Stimulated activated CD8-positive, alpha-beta memory T cell treated with anti-CD3 and anti-CD28 coated beads, Interleukin-7, amount 100 ng/mL, for 24 hours (primary cell): ENCODE results near the gene BLVRB.
"Not testable (repeated sequence)": the region's sequence is repeated elsewhere in the genome, so short reads cannot be mapped to it uniquely, and the experiment has no call there.

Source experiments
- DNase-seq: peaks from one replicate; pipeline ENCODE4 v3.0.0-alpha.2; 2020; ENCODE audit warnings: low read depth

The BLVRB gene

GRCh38 chr19:40465557-40466218, at the start of gene BLVRB:
TSS of gene BLVRB (minus strand) at chr19:40465745. CDS start at chr19:40465688, 57 bp downstream.
- peak; percentile 99 for DNase-seq

DNA sequence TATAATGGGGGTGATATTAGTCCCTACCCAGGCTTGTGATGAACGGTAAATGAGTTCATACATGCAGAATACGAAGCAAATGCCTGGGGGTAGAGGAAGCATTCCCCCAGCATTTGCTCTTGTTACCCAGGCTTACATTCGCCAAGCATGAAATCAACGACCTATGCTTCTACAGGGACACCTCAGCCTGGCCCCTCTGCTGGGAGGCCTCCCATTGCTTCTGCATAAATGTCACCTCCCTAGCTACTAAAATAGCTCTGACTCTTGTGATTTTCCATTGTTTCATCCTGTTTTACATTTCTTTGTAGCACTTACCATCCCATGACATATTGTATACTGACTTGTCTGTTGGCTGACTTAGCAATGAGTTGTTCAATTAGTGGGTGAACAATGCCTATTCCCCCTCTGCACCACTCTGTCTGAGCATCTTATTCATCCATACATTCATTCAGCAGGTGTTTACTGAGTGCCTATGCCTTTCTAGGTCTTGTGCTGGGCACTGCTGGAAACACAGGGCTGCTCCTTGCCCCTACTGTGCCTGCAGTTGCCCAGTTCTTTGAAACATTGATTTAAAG, 48.3 kb upstream of the BLVRB start:
- no peak for DNase-seq

GRCh38 chr19:40513345-40513678, 47.8 kb upstream of the BLVRB start:
- no peak for DNase-seq

DNA sequence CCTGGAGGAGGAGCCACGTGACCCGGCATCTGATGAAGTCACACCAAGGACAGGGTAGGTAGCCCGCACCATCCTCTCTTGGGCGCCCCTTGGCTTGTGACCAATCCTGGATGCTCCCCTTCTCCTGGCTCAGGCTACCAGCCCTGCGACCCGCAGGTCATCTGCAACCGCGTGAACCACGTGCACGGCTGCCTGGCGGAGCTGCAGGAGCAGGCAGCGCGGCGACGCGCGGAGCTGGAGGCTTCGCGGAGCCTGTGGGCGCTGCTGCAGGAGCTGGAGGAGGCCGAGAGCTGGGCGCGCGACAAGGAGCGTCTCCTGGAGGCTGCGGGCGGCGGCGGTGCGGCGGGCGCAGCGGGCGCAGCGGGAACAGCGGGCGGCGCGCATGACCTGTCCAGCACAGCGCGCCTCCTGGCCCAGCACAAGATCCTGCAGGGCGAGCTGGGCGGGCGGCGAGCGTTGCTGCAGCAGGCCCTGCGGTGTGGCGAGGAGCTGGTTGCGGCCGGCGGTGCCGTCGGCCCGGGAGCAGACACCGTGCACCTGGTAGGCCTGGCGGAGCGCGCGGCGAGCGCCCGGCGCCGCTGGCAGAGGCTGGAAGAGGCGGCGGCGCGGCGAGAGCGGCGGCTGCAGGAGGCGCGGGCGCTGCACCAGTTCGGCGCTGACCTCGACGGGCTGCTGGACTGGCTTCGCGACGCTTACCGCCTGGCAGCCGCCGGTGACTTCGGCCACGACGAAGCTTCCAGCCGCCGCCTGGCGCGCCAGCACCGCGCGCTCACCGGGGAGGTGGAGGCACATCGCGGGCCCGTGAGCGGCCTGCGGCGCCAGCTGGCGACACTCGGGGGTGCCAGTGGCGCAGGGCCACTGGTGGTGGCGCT, 47.2 kb upstream of the BLVRB start:
- no peak for DNase-seq

DNA sequence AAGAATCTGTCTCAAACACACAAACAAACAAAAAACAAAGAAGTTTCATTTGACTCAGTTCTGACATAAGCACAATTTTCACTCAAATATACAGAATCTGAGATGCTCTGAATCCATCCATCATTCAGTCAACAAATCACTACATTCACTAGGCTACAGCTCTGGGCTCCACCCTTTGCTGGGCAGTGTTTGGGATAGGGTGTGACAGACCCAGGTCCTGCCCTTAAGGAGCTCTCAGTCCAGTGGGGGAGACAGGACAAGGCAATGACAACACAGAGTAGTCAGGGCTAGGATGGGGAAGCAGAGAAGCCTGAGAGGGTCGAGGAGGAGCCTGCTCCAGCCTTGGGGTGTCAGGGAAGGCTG, 46.5 kb upstream of the BLVRB start:
- DNase-seq = no peak

DNA sequence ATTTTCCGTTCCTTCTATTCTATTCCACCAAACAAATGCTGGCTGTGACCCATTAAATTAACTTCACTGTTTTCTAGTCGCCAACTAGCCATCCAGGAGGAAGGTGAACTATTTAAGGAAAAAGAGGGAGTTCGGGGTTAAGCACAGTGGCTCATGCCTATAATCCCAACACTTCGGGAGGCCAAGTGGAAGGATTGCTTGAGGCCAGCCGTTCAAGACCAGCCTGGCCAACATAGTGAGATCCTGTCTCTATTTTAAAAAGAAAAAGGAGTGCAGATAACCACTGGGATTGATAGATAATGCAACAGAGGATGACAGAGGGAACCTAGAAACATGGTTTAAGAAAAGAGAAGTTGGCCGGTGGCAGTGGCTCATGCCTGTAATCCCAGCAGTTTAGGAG, 45.9 kb upstream of the BLVRB start:
- no peak for DNase-seq

DNA sequence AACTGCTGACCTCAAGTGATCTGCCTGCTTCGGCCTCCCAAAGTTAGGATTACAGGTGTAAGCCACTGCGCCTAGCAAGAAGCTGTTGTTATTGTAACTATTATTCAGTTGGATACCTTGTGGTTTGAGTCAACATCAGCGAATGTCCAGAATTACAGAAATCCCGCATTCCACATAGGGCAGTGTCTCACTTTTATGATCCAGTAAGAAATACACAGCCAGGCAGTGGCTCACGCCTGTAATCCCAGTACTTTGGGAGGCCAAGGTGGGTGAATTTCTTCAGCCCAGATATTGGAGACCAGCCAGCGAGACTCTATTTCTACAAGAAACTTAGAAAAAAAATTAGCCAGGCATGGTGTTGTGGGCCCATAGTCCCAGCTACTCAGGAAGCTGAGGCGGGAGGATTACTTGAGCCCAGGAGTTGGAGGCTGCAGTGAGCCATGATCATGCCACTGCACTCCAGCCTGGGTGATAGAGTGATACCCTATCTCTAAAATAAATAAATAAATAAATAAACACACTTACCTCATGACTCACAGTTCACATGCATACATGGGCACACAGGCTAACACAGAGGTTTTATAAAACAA, 45.1 kb upstream of the BLVRB start:
- DNase-seq = no peak

- no peak for DNase-seq
These were observed 43.3 kb upstream of the BLVRB start for GRCh38 chr19:40508739-40509260.

- no peak for DNase-seq
These were observed 42.3 kb upstream of the BLVRB start for GRCh38 chr19:40507892-40508291.

DNA sequence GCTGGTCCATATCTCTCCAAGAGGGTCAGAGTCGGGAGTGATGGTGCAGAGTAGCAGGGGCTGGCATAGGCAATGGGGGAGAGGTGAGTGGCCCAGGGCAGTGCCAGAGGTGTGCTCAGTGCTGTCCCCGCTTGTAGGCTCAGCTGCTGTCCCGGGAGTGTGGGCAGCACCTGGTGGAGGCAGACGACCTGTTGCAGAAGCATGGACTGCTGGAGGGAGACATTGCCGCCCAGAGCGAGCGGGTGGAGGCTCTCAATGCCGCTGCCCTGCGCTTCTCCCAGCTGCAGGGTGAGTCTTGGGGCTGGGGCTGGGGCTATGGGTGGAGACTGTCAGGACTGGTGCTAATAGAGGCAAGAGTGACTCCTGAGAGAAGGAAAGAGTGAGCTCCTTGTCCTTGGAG, 40.6 kb upstream of the BLVRB start:
- DNase-seq = no peak

DNA sequence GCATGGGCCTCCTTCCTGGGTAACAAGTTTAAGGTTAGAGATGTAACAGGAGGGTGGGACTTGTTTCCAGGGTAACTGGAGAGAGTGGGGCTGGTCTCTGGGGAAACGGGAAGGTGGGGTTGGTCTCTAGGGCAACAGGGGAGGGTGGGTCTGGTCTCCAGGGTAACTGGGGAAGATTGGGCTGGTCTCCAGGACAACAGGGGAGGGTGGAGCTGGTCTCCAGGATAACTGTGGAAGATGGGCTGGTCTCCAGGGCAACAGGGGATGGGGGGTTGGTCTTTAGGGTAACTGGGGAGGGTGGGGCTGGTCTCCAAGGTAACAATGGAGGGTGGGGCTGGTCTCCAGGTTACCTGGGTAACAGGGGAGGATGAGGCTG, 37.8 kb upstream of the BLVRB start:
- no peak for DNase-seq

GRCh38 chr19:40502647-40503319, 37.2 kb upstream of the BLVRB start:
- DNase-seq = no peak

GRCh38 chr19:40502081-40502480, 36.5 kb upstream of the BLVRB start:
- DNase-seq = no peak

DNA sequence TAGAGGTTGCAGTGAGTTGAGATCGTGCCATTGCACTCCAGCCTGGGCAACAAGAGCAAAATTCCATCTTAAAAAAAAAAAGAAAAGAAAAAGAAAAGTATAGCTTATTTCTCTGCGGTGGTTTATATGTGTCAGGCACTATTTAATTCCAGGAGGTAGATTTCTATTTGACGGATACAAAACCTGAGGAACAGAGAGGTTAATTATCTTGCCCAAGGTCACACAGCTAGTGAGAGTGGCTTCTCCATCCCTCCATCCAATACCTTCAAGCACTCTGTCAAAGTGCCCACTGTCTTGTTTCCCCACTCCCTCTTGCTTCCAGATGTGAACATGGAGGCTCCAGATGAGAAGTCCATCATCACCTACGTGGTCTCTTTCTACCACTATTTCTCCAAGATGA, 36.1 kb upstream of the BLVRB start:
- DNase-seq = no peak

DNA sequence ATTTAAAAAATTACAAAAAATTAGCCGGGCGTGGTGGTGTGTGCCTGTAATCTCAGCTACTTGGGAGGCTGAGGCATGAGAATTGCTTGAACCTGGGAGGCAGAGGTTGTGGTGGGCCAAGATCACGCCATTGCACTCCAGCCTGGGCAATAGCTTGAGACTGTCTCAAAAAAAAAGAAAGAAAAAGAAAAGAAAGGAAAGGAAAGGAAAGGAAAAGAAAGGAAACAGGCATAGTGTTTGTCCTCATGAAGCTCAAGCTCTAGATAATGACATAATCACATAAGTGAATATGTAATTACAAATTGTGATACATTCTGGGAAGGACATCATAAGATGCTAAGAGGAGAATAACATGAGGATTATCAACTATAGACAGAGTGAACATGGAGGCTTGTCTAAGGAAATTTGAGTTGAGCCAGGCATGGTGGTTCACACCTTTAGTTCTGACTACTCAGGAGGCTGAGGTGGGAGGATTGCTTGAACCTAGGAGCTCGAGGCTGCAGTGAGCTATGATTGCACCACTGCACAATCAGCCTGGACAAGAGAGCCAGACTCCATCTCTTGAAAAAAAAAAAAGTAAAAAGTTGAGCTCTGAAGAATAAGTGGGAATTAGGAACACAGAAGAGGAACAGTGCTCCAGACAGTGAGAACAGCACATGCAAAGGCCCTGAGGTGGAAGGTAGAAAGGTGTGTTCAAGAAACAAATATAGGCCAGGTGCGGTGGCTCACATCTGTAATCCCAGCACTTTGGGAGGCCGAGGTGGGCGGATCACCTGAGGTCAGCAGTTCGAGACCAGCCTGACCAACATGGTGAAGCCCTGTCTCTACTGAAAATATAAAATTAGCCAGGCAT, 35.4 kb upstream of the BLVRB start:
- not testable (repeated sequence) for DNase-seq

- DNase-seq = no peak
These were observed 33.8 kb upstream of the BLVRB start for GRCh38 chr19:40499320-40499719.

DNA sequence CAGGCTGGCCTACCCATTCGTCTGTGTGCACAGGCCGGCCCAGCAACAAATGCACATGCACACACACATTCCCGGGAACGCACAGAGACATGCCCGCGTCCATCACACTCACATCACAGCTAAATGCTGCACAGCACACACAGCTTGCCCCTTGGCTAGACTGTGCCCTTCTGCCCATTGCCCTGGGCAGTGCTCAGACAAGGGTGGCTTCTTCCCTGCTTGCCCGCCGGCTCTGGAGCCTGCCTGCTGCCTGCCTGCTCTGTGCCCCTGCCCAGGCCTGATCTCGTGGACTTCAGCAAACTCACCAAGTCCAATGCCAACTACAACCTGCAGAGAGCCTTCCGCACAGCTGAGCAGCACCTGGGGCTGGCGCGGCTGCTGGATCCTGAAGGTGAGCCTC, 31.7 kb upstream of the BLVRB start:
- DNase-seq = no peak

- DNase-seq = no peak
These were observed 28.8 kb upstream of the BLVRB start for GRCh38 chr19:40494191-40494838.

DNA sequence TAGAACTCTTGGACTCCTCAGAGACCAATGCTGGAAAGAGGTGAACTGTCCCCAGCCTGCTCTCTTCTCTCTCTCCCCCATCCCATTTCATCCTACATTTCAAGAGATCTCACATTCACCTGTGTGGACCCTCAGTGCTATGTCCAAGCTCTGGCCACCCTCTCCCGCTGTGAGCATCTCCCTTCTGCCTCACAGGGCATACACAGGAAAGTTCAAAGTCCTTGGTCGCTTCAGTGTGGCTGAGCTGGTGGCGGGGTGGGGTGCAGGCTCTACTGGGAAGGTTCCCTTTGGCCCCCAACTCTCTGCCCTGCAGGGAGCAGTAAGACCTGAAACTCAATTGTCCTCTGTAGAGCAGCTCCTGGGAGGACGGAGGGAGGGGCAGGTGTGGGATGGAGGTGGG, 28.2 kb upstream of the BLVRB start:
- no peak for DNase-seq

DNA sequence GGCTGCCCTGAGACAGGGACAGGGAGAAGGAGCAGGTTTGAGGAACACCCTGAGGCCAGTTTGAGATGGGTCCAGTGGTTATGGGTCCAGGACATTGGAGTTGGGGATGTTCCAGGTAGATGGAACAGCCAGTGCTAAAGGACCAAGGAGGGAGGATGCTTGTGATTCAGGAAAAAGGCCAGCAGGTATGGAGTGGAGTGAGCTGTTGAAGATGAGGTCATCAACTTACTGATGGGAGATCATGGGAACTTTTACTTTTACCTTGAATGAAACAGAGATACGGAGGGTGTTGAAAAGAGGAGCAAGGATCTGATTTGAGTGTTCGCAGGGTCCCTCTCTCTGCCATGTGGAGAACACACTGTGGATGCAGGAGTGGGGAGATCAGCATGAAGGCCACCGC, 26.7 kb upstream of the BLVRB start:
- no peak for DNase-seq

DNA sequence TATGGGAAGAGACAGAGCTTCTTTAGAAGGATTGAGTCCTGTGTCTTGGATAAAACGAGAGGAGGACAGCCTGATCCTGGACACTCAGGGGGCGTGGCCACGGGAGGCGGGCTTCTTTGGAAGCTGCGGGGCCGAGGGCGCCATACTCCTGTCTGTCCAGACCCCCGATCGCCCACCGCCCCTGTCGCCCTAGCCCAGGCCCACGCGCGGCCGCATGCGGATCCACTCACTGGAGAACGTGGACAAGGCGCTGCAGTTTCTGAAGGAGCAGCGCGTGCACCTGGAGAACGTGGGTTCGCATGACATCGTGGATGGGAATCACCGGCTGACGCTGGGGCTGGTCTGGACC, 24.3 kb upstream of the BLVRB start:
- no peak for DNase-seq
